K562 (cell line): Measurements from ENCODE around the gene CCNDBP1.

Source experiments
- ATF2 ChIP-seq: sonication (generic); formaldehyde crosslinking; IDR thresholded peaks from 2 replicates; pipeline ENCODE4 v1.8.1; 2022; ENCODE audit warnings: missing genetic modification reagents
- CHD4 ChIP-seq: fragments of 200-600 bp; sonication (generic); IDR thresholded peaks from 3 replicates; pipeline ENCODE4 v1.6.1; 2012; ENCODE audit warnings: low read depth, mild to moderate bottlenecking, mixed read lengths, low read length, inconsistent platforms; ENCODE audit not compliant: insufficient read depth, insufficient replicate concordance, poor library complexity, severe bottlenecking
- FOXJ3 ChIP-seq: sonication (generic); formaldehyde crosslinking; IDR thresholded peaks from 2 replicates; pipeline ENCODE4 v1.4.0; 2020; ENCODE audit warnings: mild to moderate bottlenecking, missing genetic modification reagents
- FOXM1 ChIP-seq, 2 experiments: fragments of 450-650 bp in 1 of 2; sonication (generic) in 1 of 2; formaldehyde crosslinking in 1 of 2; IDR thresholded peaks; 2 replicates each; pipeline versions ENCODE4 v1.6.1 to v1.9.0; 2017 to 2022; ENCODE audit warnings: low read depth in 2 of 2, mild to moderate bottlenecking in 2 of 2, missing genetic modification reagents in 1 of 2, moderate library complexity in 1 of 2
- MGA ChIP-seq: fragments of 450-650 bp; IDR thresholded peaks from 2 replicates; pipeline ENCODE4 v1.6.1; 2016; ENCODE audit warnings: mild to moderate bottlenecking, moderate library complexity
- NONO ChIP-seq, 2 experiments: fragments of 200-400 bp in 1 of 2; fragments of 450-650 bp in 1 of 2; formaldehyde crosslinking in 1 of 2; IDR thresholded peaks; 2 replicates each; pipeline ENCODE4 v1.6.1; 2017; ENCODE audit warnings: low read depth in 2 of 2, mild to moderate bottlenecking in 2 of 2, moderate library complexity in 2 of 2, low read length in 1 of 2
- SRSF1 ChIP-seq: fragments of 200-400 bp; formaldehyde crosslinking; IDR thresholded peaks from 2 replicates; pipeline ENCODE4 v1.6.1; 2017; ENCODE audit warnings: mild to moderate bottlenecking, low read depth, low read length, moderate library complexity
- ZHX1 ChIP-seq: fragments of 150-350 bp; conservative IDR thresholded peaks from 2 replicates; pipeline ENCODE4 v1.6.1; 2014; ENCODE audit warnings: low read length
- ZNF239 ChIP-seq: fragments of 250-450 bp; sonication (Bioruptor Pico); IDR thresholded peaks from 2 replicates; pipeline ENCODE4 v1.4.0; 2020; ENCODE audit warnings: mild to moderate bottlenecking
- ZNF57 ChIP-seq: fragments of 450-650 bp; formaldehyde crosslinking; IDR thresholded peaks from 2 replicates; pipeline ENCODE4 v1.4.0; 2020; ENCODE audit warnings: mild to moderate bottlenecking, moderate library complexity

GRCh38 chr15:43214592-43215295 is 29.5 kb downstream of the CCNDBP1 start:
- TF ChIP-seq SRSF1 = no peak
- no peak for TF ChIP-seq CHD4
- TF ChIP-seq NONO (IDR thresholded peaks at IDR 0.05; ENCODE audit: low read depth in 2 of 2, low read length in 1 of 2) = no peak
- no peak for TF ChIP-seq FOXJ3 (CRISPR knock-in tag)
- no peak for TF ChIP-seq FOXM1 (IDR thresholded peaks at IDR 0.05; ENCODE audit: low read depth)
- TF ChIP-seq FOXM1 (CRISPR knock-in tag; IDR thresholded peaks at IDR 0.05; ENCODE audit: low read depth) = no peak
- no peak for TF ChIP-seq MGA
- TF ChIP-seq ATF2 = no peak
- no peak for TF ChIP-seq ZNF239 (CRISPR knock-in tag)
- no peak for TF ChIP-seq ZNF57
- TF ChIP-seq ZHX1 = no peak
